IPS DF 19.7 (cell line): ENCODE results near the gene PPP1R16B.

ENCODE experiments used
- DNase-seq: peaks from one replicate; pipeline ENCODE4 v3.0.0-alpha.2; 2013; ENCODE audit warnings: low read depth, low spot score

The PPP1R16B gene

GRCh38 chr20:38963745-38964144, 158.2 kb downstream of the PPP1R16B start:
- no peak for DNase-seq

DNA sequence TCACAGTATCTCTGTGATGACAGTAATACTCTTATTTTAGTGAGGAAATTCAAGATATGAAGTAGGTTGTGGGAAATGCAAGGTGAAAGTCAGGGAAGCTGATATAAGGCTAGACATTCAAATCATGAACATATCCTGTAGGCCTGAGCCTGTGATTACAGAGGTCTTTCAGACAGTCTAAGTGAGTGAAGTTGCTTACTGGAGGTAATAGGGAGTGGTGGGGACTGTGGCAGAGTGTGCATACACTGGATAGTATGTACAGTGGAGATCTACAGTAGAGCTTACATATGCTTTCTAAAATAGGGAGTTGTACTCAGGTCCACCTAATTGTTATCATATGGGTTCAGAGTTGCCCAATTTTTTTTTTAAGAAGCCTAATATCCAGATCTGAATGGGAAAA, 159.8 kb downstream of the PPP1R16B start:
- no peak for DNase-seq

DNA sequence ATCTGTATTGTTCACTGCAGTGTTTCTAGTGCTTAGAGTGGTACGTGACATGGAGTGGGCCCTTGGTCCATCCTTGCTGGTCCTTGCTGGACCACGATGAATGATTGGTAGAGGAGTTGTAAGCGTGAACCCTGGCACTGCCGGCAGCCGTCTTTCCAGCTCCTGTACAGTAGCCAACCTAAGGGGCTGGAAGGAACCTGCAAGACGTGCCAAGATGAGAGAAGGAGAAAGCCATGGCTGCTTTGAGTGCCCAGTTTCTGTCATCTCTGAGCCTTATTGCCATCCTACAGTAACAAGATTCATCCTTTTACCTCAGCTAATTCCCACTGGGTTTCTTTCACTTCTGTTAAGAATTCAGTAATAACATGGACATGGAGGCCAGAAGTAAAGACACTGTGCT, 162.6 kb downstream of the PPP1R16B start:
- DNase-seq, result no peak

DNA sequence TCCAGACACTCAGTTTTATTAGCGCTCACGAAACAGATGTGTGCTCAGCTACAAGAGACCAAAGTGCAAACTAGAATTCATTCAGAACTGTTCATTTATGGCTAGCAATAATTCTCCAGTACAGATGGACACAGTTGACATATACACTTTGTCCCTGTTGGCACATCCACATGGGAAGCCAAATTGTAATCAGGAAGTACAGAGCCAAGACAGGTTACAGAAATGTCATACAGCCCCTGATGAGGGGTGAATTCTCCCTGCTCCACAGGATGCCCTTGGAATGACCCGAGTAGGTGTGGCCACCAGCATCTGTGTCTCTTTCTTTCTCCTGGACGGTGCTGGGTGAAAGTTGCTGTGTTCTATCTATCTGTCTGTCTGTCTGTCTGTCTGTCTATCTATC, 164.2 kb downstream of the PPP1R16B start:
- DNase-seq, result no peak

GRCh38 chr20:38970302-38970701, 164.8 kb downstream of the PPP1R16B start:
- no peak for DNase-seq
